NCI-H748 (cell line): ENCODE measurements around the gene PRKCA.

Source experiments
- DNase-seq: peaks from one replicate; lab custom pipeline; 2025; ENCODE audit not compliant: unreplicated experiment; lab: John Stamatoyannopoulos, UW

The PRKCA gene

DNA sequence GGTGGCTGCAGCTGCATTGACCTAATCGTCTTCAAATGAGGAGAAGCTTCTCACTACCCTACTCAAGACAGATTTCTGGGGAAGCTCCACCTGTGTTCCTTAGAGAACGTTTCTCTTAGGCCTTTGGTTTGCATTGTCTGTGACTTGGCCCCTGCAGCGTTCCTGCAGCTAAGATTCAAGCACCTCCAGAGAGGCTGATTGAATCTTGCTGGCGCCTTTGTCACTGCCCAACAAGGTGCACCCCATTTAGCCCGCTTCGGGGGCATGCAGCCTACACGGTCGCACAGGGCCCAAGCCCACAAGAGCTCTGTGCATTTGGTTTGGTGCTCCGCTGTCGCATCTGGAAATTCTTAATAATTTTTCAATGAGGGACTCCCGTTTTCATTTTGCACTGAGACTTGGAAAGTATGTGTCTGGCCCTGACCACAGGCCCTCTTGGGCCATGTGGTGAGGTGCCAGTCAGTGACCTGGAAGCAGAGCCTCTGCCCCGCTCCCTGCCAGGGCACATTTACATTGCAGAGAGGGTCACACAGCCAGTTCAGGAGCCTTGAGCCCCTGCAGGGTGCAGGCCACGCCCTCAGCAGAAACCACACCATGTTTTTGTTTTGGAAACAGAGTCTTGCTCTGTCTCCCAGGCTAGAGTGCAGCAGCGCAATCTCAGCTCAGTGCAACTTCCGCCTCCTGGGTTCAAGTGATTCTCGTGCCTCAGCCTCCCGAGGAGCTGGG, 481.4 kb downstream of the PRKCA start:
- no peak for DNase-seq

DNA sequence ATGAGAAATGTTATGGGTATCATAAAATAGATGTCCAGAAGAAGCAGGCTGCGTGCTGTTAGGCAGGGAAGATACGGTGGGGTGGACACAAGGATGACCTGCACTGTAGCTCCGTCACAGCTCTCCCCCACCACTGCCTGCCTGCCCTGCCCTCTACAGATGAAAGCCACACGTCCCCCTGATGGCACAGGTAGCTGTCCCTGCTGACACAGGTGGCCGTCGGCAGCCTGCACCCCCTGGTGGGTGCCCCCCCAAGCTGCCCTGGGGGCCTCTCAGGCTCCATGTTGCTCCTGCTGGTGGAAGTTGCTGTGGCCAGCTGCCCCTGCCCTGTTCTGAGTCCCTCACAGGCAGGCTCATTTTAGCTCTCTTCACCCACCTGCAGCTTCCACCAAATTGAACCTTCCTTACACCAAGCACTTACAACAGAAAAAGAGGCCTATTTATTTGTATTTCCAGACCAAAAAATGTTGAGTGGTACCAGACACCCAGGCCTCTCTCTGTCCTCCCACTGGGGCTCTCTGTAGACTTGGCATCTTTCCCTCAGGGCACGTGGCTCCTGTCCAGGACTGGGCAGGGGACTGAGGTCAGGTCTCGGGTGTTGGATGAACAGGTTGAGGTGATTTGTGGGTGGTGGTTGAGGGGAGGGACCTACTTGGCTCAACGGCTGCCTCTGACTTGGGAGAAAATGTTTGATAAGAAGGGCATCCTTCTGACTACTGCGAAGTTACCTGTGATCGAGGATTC, 482.4 kb downstream of the PRKCA start:
- DNase-seq = no peak

DNA sequence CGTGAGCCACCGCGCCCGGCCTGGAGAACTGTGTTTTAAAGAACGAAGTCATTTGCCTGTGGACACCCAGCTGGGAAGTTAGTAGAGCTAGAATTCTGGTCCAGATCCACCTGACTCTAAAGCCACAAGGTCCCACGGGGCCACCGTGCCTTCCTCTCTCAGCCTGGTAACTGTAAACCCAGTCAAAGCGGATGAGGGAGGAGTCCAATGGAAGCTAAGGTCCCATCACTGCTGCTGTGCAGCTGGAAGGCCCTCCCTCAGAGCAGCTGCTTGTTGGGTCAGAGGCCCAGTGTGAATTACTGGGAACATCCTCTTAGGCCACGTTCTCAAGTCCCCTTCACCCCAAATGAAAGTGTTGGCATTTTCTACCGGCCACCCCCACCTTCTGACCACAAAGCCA, 483.7 kb downstream of the PRKCA start:
- peak; percentile 46 for DNase-seq

DNA sequence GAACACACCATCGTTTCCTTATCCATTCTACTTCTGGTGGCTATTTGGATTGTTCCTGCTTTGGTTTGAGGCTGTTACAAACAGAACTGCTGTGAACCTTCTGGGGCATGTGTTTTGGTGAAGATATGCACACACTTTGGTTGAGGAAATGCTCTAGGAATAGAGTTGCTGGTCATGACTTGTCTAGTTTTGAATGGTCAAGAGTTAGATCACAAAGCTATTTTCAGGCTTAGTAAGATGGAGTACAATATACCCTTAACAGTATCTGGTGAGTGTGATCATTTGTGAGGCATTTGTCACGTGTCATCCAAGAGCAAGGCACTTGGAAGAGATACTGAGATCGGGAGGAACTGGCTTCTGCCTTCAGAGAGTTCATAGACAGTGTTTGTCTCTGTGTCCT, 485.5 kb downstream of the PRKCA start:
- DNase-seq = no peak

DNA sequence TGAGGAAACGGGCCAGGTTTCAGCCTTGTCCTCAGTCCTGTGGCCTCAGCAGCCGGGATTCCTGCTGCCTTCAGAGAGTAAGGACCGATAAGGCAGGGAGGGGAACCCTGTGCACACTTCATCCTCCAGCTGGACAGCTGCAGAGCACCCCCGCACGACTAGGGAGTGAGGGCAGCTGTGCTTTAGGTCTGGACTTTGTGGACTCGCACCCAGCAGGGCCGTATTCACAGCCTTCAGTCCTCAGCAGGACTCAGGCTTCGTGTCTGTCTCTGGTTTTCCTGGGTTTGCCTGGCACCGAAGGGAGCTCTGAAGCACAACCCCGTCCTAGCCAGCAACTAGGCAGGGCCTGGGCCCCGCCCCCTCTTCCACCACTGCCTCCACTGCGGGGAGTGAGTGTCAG, 486.7 kb downstream of the PRKCA start:
- DNase-seq = no peak

DNA sequence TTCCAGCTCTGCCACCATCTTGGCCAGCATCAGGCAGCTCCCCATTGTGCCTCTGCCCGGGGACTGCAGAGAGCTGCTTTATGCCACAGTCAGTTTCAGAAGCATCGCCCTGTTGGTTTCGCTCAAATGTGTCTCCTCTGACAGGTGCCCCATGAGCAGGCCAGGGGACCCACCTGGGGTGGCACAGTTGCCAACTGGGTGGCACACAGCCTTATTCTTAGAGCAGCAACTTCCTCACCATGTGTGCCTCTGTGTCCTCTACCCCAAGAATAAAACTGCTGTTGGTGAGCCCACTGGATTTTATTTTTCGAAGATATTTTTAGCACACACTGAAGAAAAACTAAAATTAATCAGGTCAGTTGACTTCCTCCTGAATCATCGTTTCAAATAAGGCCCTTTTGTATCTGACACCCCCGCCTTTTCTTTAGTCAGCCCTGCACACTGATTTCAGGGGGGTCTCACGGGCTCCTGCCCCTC, 487.6 kb downstream of the PRKCA start:
- no peak for DNase-seq

DNA sequence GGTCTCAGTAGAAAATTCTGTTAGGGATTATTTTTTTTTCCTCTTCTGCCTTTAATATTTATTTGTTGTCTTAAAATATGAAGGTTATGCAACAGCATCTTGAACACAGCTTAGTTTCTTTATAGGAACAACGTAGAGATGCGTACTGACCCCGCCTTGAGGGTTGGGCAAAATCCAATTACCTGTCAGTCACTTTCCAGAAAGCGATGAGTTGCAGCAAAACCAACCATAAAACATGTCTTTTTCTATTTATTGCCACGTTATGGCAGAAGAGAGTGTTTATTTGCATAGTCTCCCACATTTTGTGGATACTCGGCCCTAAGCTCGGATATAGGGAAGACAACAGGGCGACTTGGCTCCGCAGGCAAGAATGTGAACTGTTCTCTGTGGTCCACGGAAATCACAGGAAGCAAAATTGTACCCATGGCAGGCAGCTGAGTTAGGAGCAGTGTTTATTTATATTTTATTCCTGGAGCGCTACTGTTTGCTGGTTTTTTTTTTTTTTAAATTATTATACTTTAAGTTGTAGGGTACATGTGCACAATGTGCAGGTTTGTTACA, 488.2 kb downstream of the PRKCA start:
- no peak for DNase-seq

DNA sequence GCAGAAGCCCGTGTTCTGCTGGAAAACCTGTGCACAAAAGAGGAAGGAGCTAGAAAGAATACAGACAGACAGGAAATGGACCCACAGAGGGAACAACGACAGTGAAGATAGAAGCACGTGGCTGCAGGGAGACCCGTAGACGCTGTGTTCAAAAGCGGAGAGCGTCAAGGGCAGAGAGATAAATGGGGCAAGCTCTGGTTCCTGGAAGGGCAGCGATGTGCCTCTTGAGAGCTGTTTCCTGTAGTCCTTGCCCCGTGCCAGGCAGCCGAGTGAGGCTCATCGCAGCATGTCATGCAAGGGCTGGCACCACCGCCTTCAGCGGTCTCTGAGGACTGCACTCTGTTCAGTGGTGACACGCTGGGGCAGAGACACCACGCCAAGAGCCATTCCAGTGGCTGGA, 488.9 kb downstream of the PRKCA start:
- DNase-seq = peak; percentile 45

DNA sequence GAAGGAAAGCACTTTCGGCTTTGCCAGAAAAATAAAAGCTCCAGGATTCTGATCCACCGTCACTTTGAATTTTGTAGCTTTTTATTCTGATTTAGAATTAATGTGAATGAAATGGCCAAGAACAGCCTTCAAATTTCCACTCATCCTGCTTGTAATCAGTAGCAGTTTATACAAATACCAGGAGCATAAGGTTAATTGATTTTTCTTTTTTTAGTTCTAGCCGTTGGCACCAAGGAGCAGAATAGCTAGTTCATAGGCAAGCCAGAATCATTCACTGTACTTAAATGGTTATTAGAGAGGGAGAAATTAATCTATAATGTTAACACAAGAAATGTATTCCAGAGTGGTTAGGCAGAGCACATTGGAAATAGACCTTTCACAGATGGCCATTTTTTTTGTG, 491.4 kb downstream of the PRKCA start:
- no peak for DNase-seq

DNA sequence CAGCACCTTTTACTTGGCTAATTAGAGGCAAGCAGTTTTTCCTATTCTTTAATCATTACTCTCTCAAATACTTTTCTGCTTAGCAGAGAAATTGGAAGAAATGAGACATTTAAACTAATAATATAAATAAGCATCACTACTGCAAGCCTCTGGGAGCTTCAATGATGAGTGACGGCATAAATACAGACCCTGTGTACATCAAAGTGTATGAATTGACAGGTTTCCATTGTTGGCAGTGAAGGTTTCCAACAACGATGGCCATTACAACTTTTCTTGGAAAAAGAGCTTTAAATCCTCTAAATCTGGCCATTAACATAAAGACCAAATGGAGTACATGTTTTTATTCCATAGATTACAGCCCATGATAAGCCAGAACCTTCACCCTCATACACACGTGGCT, 493.1 kb downstream of the PRKCA start:
- DNase-seq = no peak

DNA sequence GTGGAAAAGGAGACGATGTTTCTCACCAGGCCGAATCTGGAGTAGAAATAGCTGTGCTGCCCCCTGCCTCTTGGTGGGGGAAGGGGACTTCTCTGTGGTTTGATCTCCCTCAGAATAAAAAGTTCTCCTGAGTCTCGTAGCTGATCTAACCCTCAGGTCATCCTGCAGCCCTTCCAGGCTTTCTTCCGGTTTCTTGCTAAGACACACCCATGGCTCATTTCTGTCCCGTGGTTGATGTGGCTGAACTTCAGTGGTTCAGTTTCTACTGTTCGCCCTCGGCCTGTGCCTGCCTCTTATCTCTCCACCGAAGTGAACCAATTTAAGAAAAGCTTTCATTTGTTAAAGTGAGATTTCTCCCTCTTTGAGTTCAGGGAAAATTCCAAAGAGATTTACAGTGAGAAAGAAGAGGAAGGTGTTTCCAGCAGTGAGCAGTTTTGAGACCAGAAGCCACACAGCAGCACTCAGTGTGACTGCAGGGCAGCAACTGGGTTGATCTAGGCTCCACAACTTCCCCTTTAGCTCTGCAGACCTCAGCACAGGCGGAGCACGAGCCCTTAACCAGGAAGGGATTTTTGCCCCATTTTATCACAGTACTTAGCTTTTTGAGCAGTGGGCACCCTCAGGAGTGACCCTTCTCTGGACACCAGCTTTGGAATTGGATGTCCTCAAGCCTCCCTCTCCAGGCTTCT, 497.6 kb downstream of the PRKCA start:
- DNase-seq = no peak

DNA sequence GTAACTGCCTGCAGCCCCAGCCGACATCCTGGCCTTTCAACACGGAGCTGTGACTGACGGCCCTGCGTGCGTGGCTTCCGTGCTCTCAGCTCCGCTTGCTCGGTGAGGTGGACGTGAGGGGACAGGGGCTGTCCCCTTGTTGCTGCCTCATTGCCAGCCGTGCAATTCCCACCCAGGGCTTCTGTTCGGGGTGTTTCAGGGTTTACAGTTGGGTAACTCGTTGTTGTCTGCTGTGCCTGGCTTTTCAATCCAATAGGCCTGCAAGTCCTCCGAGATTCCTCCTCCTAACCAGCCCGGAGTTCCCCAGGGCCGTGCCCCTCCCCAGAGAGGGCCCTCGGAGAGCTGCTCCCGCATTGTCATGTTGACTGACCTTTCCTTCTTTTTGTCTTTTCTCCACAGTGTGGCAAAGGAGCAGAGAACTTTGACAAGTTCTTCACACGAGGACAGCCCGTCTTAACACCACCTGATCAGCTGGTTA, 501.1 kb downstream of the PRKCA start:
- DNase-seq = no peak

DNA sequence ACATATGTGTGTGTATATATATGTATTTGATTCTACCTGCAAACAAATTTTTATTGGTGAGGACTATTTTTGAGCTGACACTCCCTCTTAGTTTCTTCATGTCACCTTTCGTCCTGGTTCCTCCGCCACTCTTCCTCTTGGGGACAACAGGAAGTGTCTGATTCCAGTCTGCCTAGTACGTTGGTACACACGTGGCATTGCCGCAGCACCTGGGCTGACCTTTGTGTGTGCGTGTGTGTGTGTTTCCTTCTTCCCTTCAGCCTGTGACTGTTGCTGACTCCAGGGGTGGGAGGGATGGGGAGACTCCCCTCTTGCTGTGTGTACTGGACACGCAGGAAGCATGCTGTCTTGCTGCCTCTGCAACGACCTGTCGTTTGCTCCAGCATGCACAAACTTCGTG, 503.2 kb downstream of the PRKCA start:
- no peak for DNase-seq

DNA sequence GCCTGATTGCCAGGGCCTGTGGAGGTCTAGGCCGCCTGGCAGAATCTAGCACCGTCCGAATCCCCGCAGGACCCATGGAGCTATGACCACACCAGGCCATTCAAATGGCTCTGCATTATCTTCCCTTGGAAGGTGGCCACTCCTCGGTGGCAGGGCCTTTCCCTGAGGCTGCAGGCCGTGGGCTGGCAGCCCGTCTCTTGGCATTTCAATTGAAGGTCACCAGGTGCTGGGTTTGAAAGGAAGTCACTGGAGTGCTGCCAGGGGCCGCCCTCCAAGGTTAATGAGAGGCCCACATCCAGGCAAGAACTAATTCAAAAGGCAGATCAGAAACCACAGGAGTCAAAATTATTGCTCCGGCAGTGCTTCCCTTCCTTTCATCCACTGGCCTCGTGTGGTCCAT, 504.8 kb downstream of the PRKCA start:
- DNase-seq = peak; percentile 74

DNA sequence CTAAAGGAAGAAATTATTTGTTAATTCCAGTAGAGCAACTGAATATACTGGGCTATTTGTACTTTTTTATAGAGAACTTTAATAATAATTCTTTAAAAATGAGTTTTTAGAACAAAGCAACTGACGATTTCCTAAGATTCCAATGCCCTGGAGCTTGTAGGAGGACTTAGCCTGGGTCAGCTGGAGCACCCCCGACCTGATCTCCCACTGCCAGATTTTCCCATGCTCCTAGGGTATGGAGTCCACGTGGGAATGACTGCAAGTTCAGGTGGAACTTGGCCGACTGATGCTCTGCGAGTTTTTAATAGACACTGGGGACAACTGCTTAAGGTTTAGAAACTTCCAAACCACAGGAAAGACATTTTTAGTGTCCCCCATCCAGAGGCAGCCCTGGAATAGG, 507.0 kb downstream of the PRKCA start:
- no peak for DNase-seq

DNA sequence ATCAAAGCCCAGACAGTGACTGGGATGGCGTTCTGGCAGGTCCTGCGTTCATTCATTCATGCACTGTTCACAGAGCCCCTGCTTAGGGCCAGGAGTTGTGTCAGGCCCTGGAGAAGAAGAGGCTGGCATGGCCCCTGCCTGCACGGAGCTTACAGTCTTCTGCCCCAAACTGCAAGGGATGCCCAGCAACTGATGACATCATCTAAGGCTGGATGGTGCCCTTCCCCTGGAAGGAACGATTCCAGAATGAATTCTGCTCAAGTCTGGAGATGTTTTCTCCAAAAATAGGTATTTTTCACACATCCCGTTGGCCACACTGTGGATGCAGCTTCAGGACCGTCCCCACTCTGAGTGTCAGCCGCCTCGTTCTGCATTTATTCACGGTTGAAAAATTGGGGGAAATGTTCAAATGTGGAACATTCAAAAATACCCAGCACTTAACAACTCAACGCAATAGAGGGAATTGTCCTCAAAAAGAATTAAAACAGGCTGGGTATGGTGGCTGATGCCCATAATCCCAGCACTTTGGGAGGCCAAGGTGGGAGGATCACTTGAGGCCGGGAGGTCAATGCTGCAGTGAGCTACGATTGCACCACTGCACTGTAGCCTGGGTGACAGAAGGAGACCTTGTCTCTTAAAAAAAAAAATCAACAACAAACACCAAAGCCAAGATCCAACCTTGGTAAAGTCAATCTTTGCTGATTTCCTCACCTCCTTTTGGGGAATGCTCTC, 508.7 kb downstream of the PRKCA start:
- DNase-seq = no peak

DNA sequence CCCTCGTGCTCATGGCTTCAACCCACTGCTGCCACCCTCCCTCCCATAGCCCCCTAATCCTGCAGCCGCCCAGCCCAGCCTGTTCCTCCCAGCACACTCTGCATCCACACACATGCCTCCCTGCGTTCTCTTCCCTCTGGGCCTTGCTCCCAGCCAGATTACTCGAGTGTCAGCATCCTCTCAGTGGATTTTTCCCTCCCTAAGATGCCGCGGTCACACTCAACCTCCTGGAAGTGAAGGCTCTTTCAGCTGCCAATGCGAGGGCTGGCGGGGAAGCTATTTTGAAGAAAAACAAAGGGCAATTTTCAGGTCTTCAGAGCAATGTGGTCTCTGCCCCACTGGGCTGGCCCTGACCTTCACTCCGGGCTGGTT, 509.3 kb downstream of the PRKCA start:
- DNase-seq = no peak

DNA sequence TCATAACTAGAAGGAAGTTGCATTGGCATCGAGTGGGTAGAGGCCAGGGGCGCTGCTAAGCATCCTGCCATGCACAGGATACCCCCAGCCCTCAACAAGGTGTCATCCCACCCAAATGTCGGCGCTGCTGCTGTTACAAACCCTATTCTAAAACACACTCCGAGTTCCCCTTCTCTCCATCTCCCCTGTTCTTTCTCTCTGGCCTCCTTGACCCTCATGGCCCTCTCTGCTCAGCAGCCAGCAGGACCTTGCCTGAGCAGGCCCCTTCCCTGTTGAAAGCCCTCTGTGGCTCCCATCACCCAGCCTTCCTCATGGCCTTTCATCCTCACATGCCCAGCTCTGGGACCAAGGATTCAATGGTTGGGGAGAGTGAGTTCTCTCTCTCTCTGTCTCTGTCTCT, 510.2 kb downstream of the PRKCA start:
- DNase-seq = no peak

DNA sequence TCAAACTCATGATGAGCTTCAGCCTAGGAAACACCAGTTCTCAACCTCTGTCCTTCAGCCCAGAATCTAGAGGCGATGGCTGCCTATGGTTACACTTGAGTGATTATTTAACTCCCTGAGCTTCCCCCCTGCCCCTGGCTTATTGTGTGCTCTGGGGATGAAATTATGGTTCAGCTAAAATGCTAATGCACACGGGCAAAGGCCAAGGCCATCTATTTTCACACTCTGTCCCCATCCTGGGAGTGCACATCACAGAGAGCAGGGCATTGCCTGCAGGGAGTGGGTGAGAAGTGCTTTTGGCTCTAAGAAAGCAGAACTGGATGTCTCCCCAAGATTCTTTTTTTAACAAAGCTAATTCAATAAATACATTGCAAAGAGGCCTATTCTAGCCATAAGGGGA, 510.9 kb downstream of the PRKCA start:
- no peak for DNase-seq

DNA sequence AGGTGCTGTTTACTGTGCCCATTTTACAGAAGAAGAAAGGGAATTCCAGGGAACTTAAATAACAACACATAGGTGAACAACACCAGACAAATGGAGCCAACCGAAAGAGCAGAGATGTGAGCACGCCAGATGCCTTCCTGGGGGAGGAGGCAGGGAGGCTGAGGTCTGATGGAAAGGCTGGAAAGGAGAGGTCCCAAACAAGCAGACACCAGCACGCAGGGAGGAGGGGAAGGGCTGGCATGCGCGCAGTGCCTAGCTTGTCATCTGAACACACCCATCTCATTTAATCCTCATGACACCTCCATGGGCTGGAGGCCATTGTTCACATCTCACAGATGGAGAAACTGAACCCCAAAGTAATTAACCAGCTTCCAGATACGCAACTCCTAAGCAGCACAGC, 511.6 kb downstream of the PRKCA start:
- DNase-seq = no peak

DNA sequence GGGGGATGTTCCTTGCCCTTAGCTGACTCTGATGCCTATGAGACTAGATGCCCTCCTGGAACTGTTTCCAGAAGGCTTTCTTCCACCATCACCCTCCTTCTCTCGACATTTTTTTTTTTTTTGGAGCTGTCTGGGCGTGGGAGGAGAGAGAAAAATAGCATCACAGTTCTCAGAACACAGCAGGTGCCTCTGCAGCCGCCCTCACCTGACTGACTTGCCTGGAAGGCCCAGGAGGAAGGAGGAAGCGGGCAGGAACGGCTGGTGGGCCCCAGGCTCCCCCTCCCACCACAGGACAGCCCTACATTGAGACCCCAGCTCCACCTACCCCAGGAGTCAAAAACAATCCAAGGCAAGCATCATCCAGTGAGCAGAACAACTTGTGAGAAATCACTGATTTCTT, 512.2 kb downstream of the PRKCA start:
- DNase-seq = no peak
